H9 (cell line): Measurements from ENCODE around the gene DNAJA4. TPM values are rescaled to one million over a fixed set of nuclear protein-coding genes. Genes with fewer than 3 reads are reported as not detected.

Experiments
- DNase-seq: peaks from one replicate; pipeline ENCODE4 v3.0.0-alpha.2; 2017
- H2AFZ ChIP-seq: one replicate; pipeline ENCODE4 v1.6.1; 2013; ENCODE audit warnings: mild to moderate bottlenecking, low read length, control low read depth, moderate library complexity
- H2AK5ac ChIP-seq: 2 replicates; pipeline ENCODE4 v1.6.1; 2013; ENCODE audit warnings: low read length, control low read depth, mixed read lengths; ENCODE audit not compliant: insufficient read length
- H2BK120ac ChIP-seq: one replicate; pipeline ENCODE4 v1.6.1; 2013; ENCODE audit warnings: low read depth, mild to moderate bottlenecking, low read length, control low read depth, inconsistent platforms; ENCODE audit not compliant: poor library complexity, severe bottlenecking
- H2BK12ac ChIP-seq: 2 replicates; pipeline ENCODE4 v1.6.1; 2013; ENCODE audit warnings: low read length, control low read depth, mixed read lengths, low read depth; ENCODE audit not compliant: insufficient read length
- H2BK15ac ChIP-seq: 2 replicates; pipeline ENCODE4 v1.6.1; 2013; ENCODE audit warnings: low read depth, low read length, control low read depth
- H2BK20ac ChIP-seq: one replicate; pipeline ENCODE4 v1.6.1; 2013; ENCODE audit warnings: low read depth, mild to moderate bottlenecking, low read length, control low read depth, inconsistent platforms; ENCODE audit not compliant: poor library complexity, severe bottlenecking
- H2BK5ac ChIP-seq: 2 replicates; pipeline ENCODE4 v1.6.1; 2013; ENCODE audit warnings: low read length, control low read depth, mixed read lengths; ENCODE audit not compliant: insufficient read length
- H3K14ac ChIP-seq: 2 replicates; pipeline ENCODE4 v1.6.1; 2013; ENCODE audit warnings: low read length, control low read depth; ENCODE audit not compliant: insufficient read depth
- H3K18ac ChIP-seq: 2 replicates; pipeline ENCODE4 v1.6.1; 2013; ENCODE audit warnings: low read depth, mild to moderate bottlenecking, mixed read lengths, low read length, control low read depth; ENCODE audit not compliant: insufficient read length
- H3K23ac ChIP-seq: 2 replicates; pipeline ENCODE4 v1.6.1; 2013; ENCODE audit warnings: low read length, control low read depth, mixed read lengths, low read depth; ENCODE audit not compliant: insufficient read length
- H3K23me2 ChIP-seq: 2 replicates; pipeline ENCODE4 v1.6.1; 2013; ENCODE audit warnings: low read depth, mild to moderate bottlenecking, mixed read lengths, low read length, control low read depth; ENCODE audit not compliant: insufficient read length, poor library complexity, severe bottlenecking
- H3K27ac ChIP-seq: 2 replicates; pipeline ENCODE4 v1.5.1; 2013; ENCODE audit warnings: low read length, control low read depth, mixed read lengths, low read depth; ENCODE audit not compliant: insufficient read length
- H3K27me3 ChIP-seq: 2 replicates; pipeline ENCODE4 v1.6.1; 2013; ENCODE audit warnings: low read length, control low read depth, inconsistent platforms; ENCODE audit not compliant: insufficient read depth
- H3K4ac ChIP-seq: 2 replicates; pipeline ENCODE4 v1.6.1; 2013; ENCODE audit warnings: low read depth, mild to moderate bottlenecking, control low read depth, inconsistent platforms, low read length, moderate library complexity
- H3K4me1 ChIP-seq: 2 replicates; pipeline ENCODE4 v1.6.1; 2013; ENCODE audit warnings: low read length, control low read depth, inconsistent platforms; ENCODE audit not compliant: insufficient read depth
- H3K4me2 ChIP-seq: 2 replicates; pipeline ENCODE4 v1.6.1; 2013; ENCODE audit warnings: low read length, control low read depth, mixed read lengths; ENCODE audit not compliant: insufficient read length, insufficient read depth
- H3K56ac ChIP-seq: 2 replicates; pipeline ENCODE4 v1.6.1; 2013; ENCODE audit warnings: low read depth, mild to moderate bottlenecking, mixed read lengths, low read length, control low read depth; ENCODE audit not compliant: insufficient read length
- H3K79me1 ChIP-seq: 2 replicates; pipeline ENCODE4 v1.6.1; 2013; ENCODE audit warnings: low read depth, mild to moderate bottlenecking, moderate library complexity, low read length, control low read depth, inconsistent platforms; ENCODE audit not compliant: insufficient read depth, poor library complexity, severe bottlenecking
- H3K79me2 ChIP-seq: 2 replicates; pipeline ENCODE4 v1.6.1; 2013; ENCODE audit warnings: low read length, control low read depth, inconsistent platforms; ENCODE audit not compliant: insufficient read depth
- H3K9ac ChIP-seq: 2 replicates; pipeline ENCODE4 v1.6.1; 2013; ENCODE audit warnings: low read length, control low read depth, mixed read lengths; ENCODE audit not compliant: insufficient read length; ENCODE audit errors: extremely low read depth
- H3K9me3 ChIP-seq: one replicate; pipeline ENCODE4 v1.6.1; 2013; ENCODE audit warnings: low read depth, low read length, inconsistent platforms; ENCODE audit not compliant: control insufficient read depth
- H3T11ph ChIP-seq: one replicate; pipeline ENCODE4 v1.6.1; 2013; ENCODE audit warnings: mild to moderate bottlenecking, low read length, control low read depth, inconsistent platforms
- H4K20me1 ChIP-seq: one replicate; pipeline ENCODE4 v1.6.1; 2013; ENCODE audit not compliant: control insufficient read depth, insufficient read length, insufficient read depth
- H4K5ac ChIP-seq: 2 replicates; pipeline ENCODE4 v1.6.1; 2013; ENCODE audit warnings: low read depth, mild to moderate bottlenecking, mixed read lengths, low read length, control low read depth; ENCODE audit not compliant: insufficient read length
- H4K8ac ChIP-seq: replicated peaks from 2 replicates; pipeline ENCODE4 v1.6.1; 2013; ENCODE audit warnings: low read length, control low read depth, mixed read lengths, low read depth; ENCODE audit not compliant: insufficient read length
- H4K91ac ChIP-seq: 2 replicates; pipeline ENCODE4 v1.6.1; 2013; ENCODE audit warnings: low read depth, mild to moderate bottlenecking, moderate library complexity, mixed read lengths, low read length, control low read depth; ENCODE audit not compliant: insufficient read length
- H3K27ac Mint-ChIP-seq, 3 experiments: 2 replicates in 2 of 3; 3 replicates in 1 of 3; pipeline ENCODE4 v1.8.0; 2020 to 2021; ENCODE audit warnings: mixed read lengths in 3 of 3, mild to moderate bottlenecking in 1 of 3, moderate library complexity in 1 of 3
- H3K27me3 Mint-ChIP-seq: 2 replicates; pipeline ENCODE4 v1.8.0; 2021; ENCODE audit warnings: low read depth, mild to moderate bottlenecking, moderate library complexity, mixed read lengths
- H3K36me3 Mint-ChIP-seq, 3 experiments: 2 replicates in 2 of 3; 3 replicates in 1 of 3; pipeline ENCODE4 v1.8.0; 2020 to 2021; ENCODE audit warnings: low read depth in 3 of 3, mixed read lengths in 3 of 3; ENCODE audit not compliant: insufficient read depth in 1 of 3
- H3K4me1 Mint-ChIP-seq, 2 experiments: 2 replicates each; pipeline ENCODE4 v1.8.0; 2020; ENCODE audit warnings: mixed read lengths in 2 of 2
- H3K4me3 Mint-ChIP-seq, 2 experiments: 2 replicates in 1 of 2; 3 replicates in 1 of 2; pipeline ENCODE4 v1.8.0; 2020 to 2021; ENCODE audit warnings: mild to moderate bottlenecking in 2 of 2, mixed read lengths in 2 of 2, moderate library complexity in 1 of 2
- H3K9me3 Mint-ChIP-seq, 2 experiments: 2 replicates in 1 of 2; 3 replicates in 1 of 2; pipeline ENCODE4 v1.8.0; 2020; ENCODE audit warnings: mild to moderate bottlenecking in 2 of 2, mixed read lengths in 2 of 2, moderate library complexity in 1 of 2
- CTCF ChIP-seq: fragments of 200-600 bp; sonication (generic); conservative IDR thresholded peaks from 3 replicates; pipeline ENCODE4 v1.8.0; 2021; ENCODE audit warnings: antibody characterized with exemption, mild to moderate bottlenecking
- WGBS: extraction: QIAGEN DNeasy Blood & Tissue Kit; methylation state at CpG from one replicate; pipeline ENCODE4 v1.1.7; 2013; ENCODE audit warnings: missing lambda C conversion rate, low lambda C conversion rate, mixed read lengths; ENCODE audit not compliant: insufficient read length; ENCODE audit errors: extremely low coverage; 5-methylcytosine and 5-hydroxymethylcytosine counted together
- total RNA-seq: library from RNA; stranded (reverse); gene quantifications from 2 replicates; pipeline ENCODE4 v1.2.1, GENCODE V29; 2021

The DNAJA4 gene
- total RNA-seq, 1 experiment from 2014 or later = 0.13 TPM

- H3K9ac ChIP-seq = no peak overlapping the region
- H3K18ac ChIP-seq = no peak overlapping the region
- no CpG with 5 or more reads among the region's 2 CpGs for WGBS
- no peak for DNase-seq
- no peak overlapping the region for H2BK12ac ChIP-seq
- no peaks in the 10 kb centered on the region for H3K79me1 ChIP-seq
- H3K23me2 ChIP-seq = peaks cover 4% of the 10 kb centered on the region
- no peaks in the 10 kb centered on the region for H3K79me2 ChIP-seq
- H3K4ac ChIP-seq = no peak overlapping the region
- no peak overlapping the region for H4K8ac ChIP-seq
- H4K91ac ChIP-seq = no peak overlapping the region
- no peaks in the 10 kb centered on the region for H3K4me1 ChIP-seq
- H2BK15ac ChIP-seq = no peak overlapping the region
- H3K23ac ChIP-seq = no peak overlapping the region
- no peak overlapping the region for H2BK20ac ChIP-seq
- H4K5ac ChIP-seq = no peak overlapping the region
- no peak overlapping the region for H3K14ac ChIP-seq
- Mint-ChIP-seq H3K4me3 (no peak overlapping the region), H3K27ac (no peak overlapping the region), H3K9me3 (no peaks in the 10 kb centered on the region), H3K27me3 (no peaks in the 10 kb centered on the region; the same call in 1 of the 2 replicates), H3K36me3 (no peaks in the 10 kb centered on the region), H3K4me1 (0 out of 4 replicates have a peak, but pooled peaks cover 0 to 2% of the 10 kb centered on the region in 2 experiments)
- no peak overlapping the region for H2BK120ac ChIP-seq
- no peak overlapping the region for H3K56ac ChIP-seq
- no peak overlapping the region for H3K27ac ChIP-seq
- no peak overlapping the region for H3T11ph ChIP-seq
- no peak overlapping the region for H2BK5ac ChIP-seq
- no peak overlapping the region for H2AK5ac ChIP-seq
- no peak overlapping the region for H2AFZ ChIP-seq
- TF ChIP-seq CTCF = no peak
- H4K20me1 ChIP-seq = no peaks in the 10 kb centered on the region
- no peak overlapping the region for H3K4me2 ChIP-seq
- H3K9me3 ChIP-seq = no peaks in the 10 kb centered on the region
- no peaks in the 10 kb centered on the region for H3K27me3 ChIP-seq
Measured at GRCh38 chr15:78266806-78267205, 2.4 kb downstream of the DNAJA4 start.
